OCI-LY1 (cell line): ENCODE data around the gene FGF21.

Experiments
- H2AFZ ChIP-seq: fragments of 200-600 bp; sonication (generic), shearing (Covaris generic); 2 replicates; pipeline ENCODE4 v1.6.0; 2014; ENCODE audit warnings: antibody characterized with exemption, mild to moderate bottlenecking, low read length
- H3F3A ChIP-seq: fragments of 200-600 bp; sonication (generic), shearing (Covaris generic); 2 replicates; pipeline ENCODE4 v1.6.0; 2014; ENCODE audit warnings: mild to moderate bottlenecking, antibody characterized with exemption, low read length, moderate library complexity; ENCODE audit not compliant: insufficient read depth
- H3K27ac ChIP-seq: fragments of 200-600 bp; sonication (generic); 2 replicates; pipeline ENCODE4 v1.5.1; 2014; ENCODE audit warnings: low read length, mixed run types, mild to moderate bottlenecking, low read depth; ENCODE audit not compliant: poor library complexity, severe bottlenecking
- H3K27me3 ChIP-seq: fragments of 200-600 bp; sonication (generic); 2 replicates; pipeline ENCODE4 v1.6.0; 2014; ENCODE audit warnings: antibody characterized with exemption, mild to moderate bottlenecking, low read length, moderate library complexity; ENCODE audit not compliant: insufficient read depth
- H3K36me3 ChIP-seq: fragments of 200-600 bp; sonication (generic); 2 replicates; pipeline ENCODE4 v1.6.1; 2014; ENCODE audit warnings: mild to moderate bottlenecking, antibody characterized with exemption, low read length, moderate library complexity, mixed read lengths; ENCODE audit not compliant: insufficient read depth
- H3K4me1 ChIP-seq: fragments of 200-600 bp; sonication (generic); 2 replicates; pipeline ENCODE4 v1.5.1; 2014; ENCODE audit warnings: mild to moderate bottlenecking, low read length, moderate library complexity; ENCODE audit not compliant: insufficient read depth, severe bottlenecking
- H3K4me2 ChIP-seq: fragments of 200-600 bp; sonication (generic), shearing (Covaris generic); 2 replicates; pipeline ENCODE4 v1.6.1; 2014; ENCODE audit warnings: low read length
- H3K4me3 ChIP-seq: fragments of 200-600 bp; sonication (generic); 2 replicates; pipeline ENCODE4 v1.5.1; 2014; ENCODE audit warnings: low read length, low read depth, mild to moderate bottlenecking, mixed read lengths; ENCODE audit not compliant: poor library complexity, severe bottlenecking
- H3K79me2 ChIP-seq: fragments of 200-600 bp; shearing (Covaris generic); 2 replicates; pipeline ENCODE4 v1.6.1; 2016; ENCODE audit warnings: mixed run types, low read length, mixed read lengths; ENCODE audit not compliant: insufficient read depth
- H3K9ac ChIP-seq: fragments of 200-600 bp; sonication (generic), shearing (Covaris generic); 2 replicates; pipeline ENCODE4 v1.6.1; 2014; ENCODE audit warnings: mild to moderate bottlenecking, low read length, mixed read lengths
- H3K9me2 ChIP-seq: fragments of 200-600 bp; sonication (generic), shearing (Covaris generic); 2 replicates; pipeline ENCODE4 v1.6.1; 2014; ENCODE audit warnings: low read depth, mild to moderate bottlenecking, low read length, mixed read lengths
- H3K9me3 ChIP-seq: fragments of 200-600 bp; shearing (Covaris generic); 2 replicates; pipeline ENCODE4 v1.6.1; 2014; ENCODE audit warnings: low read length, mixed read lengths
- H4K20me1 ChIP-seq: fragments of 200-600 bp; sonication (generic), shearing (Covaris generic); 2 replicates; pipeline ENCODE4 v1.6.0; 2016; ENCODE audit warnings: mild to moderate bottlenecking, low read length; ENCODE audit not compliant: insufficient read depth
- CTCF ChIP-seq: fragments of 200-600 bp; sonication (generic), shearing (Covaris generic); IDR thresholded peaks from 2 replicates; pipeline ENCODE4 v1.5.1; 2017; ENCODE audit warnings: mild to moderate bottlenecking, antibody characterized with exemption, low read length, moderate library complexity, mixed read lengths
- EZH2 ChIP-seq: fragments of 200-600 bp; sonication (generic), shearing (Covaris generic); IDR thresholded peaks from 2 replicates; pipeline ENCODE4 v1.8.0; 2017; ENCODE audit warnings: borderline replicate concordance, mixed run types, mild to moderate bottlenecking, antibody characterized with exemption, low read length, moderate library complexity, mixed read lengths

FGF21 gene

GRCh38 chr19:48749571-48750198, 5.6 kb upstream of the FGF21 start:
- no peak overlapping the region for H3K27ac ChIP-seq
- no peaks in the 10 kb centered on the region for H3K9me2 ChIP-seq
- no peak for TF ChIP-seq CTCF
- TF ChIP-seq EZH2 = no peak

GRCh38 chr19:48750351-48750750, 5.0 kb upstream of the FGF21 start:
- TF ChIP-seq CTCF (no peak), EZH2 (no peak)
- peaks cover 22% of the 10 kb centered on the region for H3K4me1 ChIP-seq

More at GRCh38 chr19:48749571-48750198, 5.6 kb upstream of the FGF21 start:
- Histone ChIP-seq H3K4me2 (no peak overlapping the region), H2AFZ (no peak overlapping the region), H3K79me2 (no peaks in the 10 kb centered on the region), H3K4me1 (peaks cover 22% of the 10 kb centered on the region), H3F3A (no peaks in the 10 kb centered on the region), H3K4me3 (no peak overlapping the region), H3K36me3 (no peaks in the 10 kb centered on the region), H4K20me1 (no peaks in the 10 kb centered on the region), H3K27me3 (0 out of 2 replicates have a peak, but pooled peaks cover 4% of the 10 kb centered on the region), H3K9me3 (no peaks in the 10 kb centered on the region), H3K9ac (no peak overlapping the region)

GRCh38 chr19:48750771-48751504, 4.4 kb upstream of the FGF21 start:
- H3K27me3 ChIP-seq = 0 out of 2 replicates have a peak, but pooled peaks cover 4% of the 10 kb centered on the region
- H3F3A ChIP-seq = no peaks in the 10 kb centered on the region
- peaks cover 22% of the 10 kb centered on the region for H3K4me1 ChIP-seq
- H3K4me2 ChIP-seq = no peak overlapping the region
- H3K36me3 ChIP-seq = no peaks in the 10 kb centered on the region
- H2AFZ ChIP-seq = no peak overlapping the region
- no peak for TF ChIP-seq CTCF
- no peak for TF ChIP-seq EZH2
- H3K9me3 ChIP-seq = no peaks in the 10 kb centered on the region
- no peaks in the 10 kb centered on the region for H3K79me2 ChIP-seq
- H3K27ac ChIP-seq = no peak overlapping the region
- H4K20me1 ChIP-seq = no peaks in the 10 kb centered on the region
- H3K4me3 ChIP-seq = no peak overlapping the region
- no peak overlapping the region for H3K9ac ChIP-seq
- no peaks in the 10 kb centered on the region for H3K9me2 ChIP-seq

More at GRCh38 chr19:48750351-48750750, 5.0 kb upstream of the FGF21 start:
- H3K27me3 ChIP-seq = 0 out of 2 replicates have a peak, but pooled peaks cover 4% of the 10 kb centered on the region
- no peaks in the 10 kb centered on the region for H3K36me3 ChIP-seq
- H3K27ac ChIP-seq = no peak overlapping the region
- H3K9me2 ChIP-seq = no peaks in the 10 kb centered on the region
- no peaks in the 10 kb centered on the region for H4K20me1 ChIP-seq
- no peak overlapping the region for H2AFZ ChIP-seq
- H3K9me3 ChIP-seq = no peaks in the 10 kb centered on the region
- no peak overlapping the region for H3K4me2 ChIP-seq
- H3K9ac ChIP-seq = no peak overlapping the region
- no peaks in the 10 kb centered on the region for H3F3A ChIP-seq
- no peaks in the 10 kb centered on the region for H3K79me2 ChIP-seq
- H3K4me3 ChIP-seq = no peak overlapping the region
